Ascending aorta (tissue), 2 donors: ENCODE results near the gene ANTKMT. TPM values are rescaled to one million over a fixed set of nuclear protein-coding genes. Genes with fewer than 3 reads are reported as not detected.

Experiments
- DNase-seq, 2 donors: peaks; one replicate each; pipeline ENCODE4 v3.0.0-alpha.2; 2019; ENCODE audit warnings: low spot score in 2 of 2
- H3K27ac ChIP-seq, 2 donors: fragments of 200-600 bp; sonication (generic); one replicate each; pipeline ENCODE4 v1.5.1; 2016 to 2017; ENCODE audit warnings: mild to moderate bottlenecking in 1 of 2
- H3K27me3 ChIP-seq: fragments of 200-600 bp; sonication (generic); one replicate; pipeline ENCODE4 v1.5.1; 2017
- H3K36me3 ChIP-seq, 2 donors: fragments of 200-600 bp; sonication (generic); one replicate each; pipeline ENCODE4 v1.5.1; 2016
- H3K4me1 ChIP-seq, 2 donors: fragments of 200-600 bp; sonication (generic); one replicate each; pipeline ENCODE4 v1.5.1; 2016 to 2017; ENCODE audit warnings: mild to moderate bottlenecking in 1 of 2
- H3K4me3 ChIP-seq, 2 donors: fragments of 200-600 bp; sonication (generic); one replicate each; pipeline ENCODE4 v1.5.1; 2016 to 2017; ENCODE audit warnings: mild to moderate bottlenecking in 1 of 2
- H3K9me3 ChIP-seq, 2 donors: fragments of 200-600 bp; sonication (generic); one replicate each; pipeline ENCODE4 v1.5.1; 2016
- intact Hi-C: fragments of 100-400 bp; cut with DNase I; formaldehyde crosslinking; loops from one replicate; pipeline ENCODE4 v1.15.1; 2023
- total RNA-seq: library from RNA; depleted of rRNA; stranded (reverse); fragments of >200 nt; gene quantifications from one replicate; pipeline ENCODE4 v1.1.0, GENCODE V29; 2016
- TF ChIP-seq, protein P1 (sequence below), 3 experiments: fragments of 200-600 bp in 2 of 3; fragments of 450-650 bp in 1 of 3; sonication (generic) in 2 of 3; IDR thresholded peaks; one replicate each; pipeline ENCODE4 v1.5.1; 2016 to 2019; ENCODE audit warnings: antibody characterized with exemption in 3 of 3, mild to moderate bottlenecking in 1 of 3, moderate library complexity in 1 of 3

The ANTKMT gene
- total RNA-seq = 105 TPM

DNA sequence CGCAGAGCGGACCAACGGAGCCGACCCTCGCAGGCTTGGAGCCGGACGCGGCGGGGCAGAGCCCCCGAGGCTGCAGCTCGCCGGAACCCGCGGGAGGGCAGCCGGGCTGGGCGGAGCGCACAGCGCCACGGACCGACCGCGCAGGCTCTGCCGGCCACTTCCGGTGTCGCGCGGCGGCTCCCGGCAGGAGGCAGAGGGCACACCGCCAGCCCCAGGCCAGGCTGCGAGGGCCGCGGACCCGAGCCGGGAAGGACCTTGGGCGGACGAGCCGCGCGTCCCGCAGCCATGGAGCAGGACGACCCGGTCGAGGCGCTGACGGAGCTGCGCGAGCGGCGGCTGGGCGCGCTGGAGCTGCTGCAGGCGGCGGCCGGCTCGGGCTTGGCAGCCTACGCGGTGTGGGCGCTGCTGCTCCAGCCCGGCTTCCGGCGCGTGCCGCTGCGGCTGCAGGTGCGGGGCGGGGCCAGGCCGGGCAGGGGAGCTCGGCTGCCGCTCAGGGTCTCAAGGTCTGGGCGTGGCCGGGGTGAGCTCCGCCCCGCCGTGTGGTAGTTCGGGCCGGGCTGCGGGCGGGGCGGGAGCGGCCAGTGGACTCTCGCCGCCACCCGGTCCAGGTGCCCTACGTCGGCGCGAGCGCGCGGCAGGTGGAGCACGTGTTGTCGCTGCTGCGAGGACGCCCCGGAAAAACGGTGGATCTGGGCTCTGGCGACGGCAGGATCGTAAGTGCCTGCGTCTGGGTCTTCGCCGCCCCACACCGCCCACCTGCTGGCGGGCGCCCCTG, at the start of gene ANTKMT:
TSS of gene ANTKMT (plus strand) at position 157 of the 775 bp plus-strand sequence. CDS start at position 286, 129 bp downstream.
- H3K4me3 ChIP-seq = peak within 1 kb of the TSS; percentile 74 to 96
- peak within 1 kb of the TSS; percentile 74 to 80 for H3K27ac ChIP-seq
- DNase-seq = peak in 1 of 2 donors; percentile 82
- H3K36me3 ChIP-seq = no peaks in the 10 kb centered on the region
- H3K4me1 ChIP-seq = peaks cover 8 to 14% of the 10 kb centered on the region in 2 donors
- intact Hi-C loops = no loop called here
- no peaks in the 10 kb centered on the region for H3K9me3 ChIP-seq
- no peaks in the 10 kb centered on the region for H3K27me3 ChIP-seq
- TF ChIP-seq, protein P1, sequence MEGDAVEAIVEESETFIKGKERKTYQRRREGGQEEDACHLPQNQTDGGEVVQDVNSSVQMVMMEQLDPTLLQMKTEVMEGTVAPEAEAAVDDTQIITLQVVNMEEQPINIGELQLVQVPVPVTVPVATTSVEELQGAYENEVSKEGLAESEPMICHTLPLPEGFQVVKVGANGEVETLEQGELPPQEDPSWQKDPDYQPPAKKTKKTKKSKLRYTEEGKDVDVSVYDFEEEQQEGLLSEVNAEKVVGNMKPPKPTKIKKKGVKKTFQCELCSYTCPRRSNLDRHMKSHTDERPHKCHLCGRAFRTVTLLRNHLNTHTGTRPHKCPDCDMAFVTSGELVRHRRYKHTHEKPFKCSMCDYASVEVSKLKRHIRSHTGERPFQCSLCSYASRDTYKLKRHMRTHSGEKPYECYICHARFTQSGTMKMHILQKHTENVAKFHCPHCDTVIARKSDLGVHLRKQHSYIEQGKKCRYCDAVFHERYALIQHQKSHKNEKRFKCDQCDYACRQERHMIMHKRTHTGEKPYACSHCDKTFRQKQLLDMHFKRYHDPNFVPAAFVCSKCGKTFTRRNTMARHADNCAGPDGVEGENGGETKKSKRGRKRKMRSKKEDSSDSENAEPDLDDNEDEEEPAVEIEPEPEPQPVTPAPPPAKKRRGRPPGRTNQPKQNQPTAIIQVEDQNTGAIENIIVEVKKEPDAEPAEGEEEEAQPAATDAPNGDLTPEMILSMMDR (IDR thresholded peaks at IDR 0.05) = no peak

GRCh38 chr16:671353-672131, 49.4 kb upstream of the ANTKMT start:
- intact Hi-C loops = no loop called here
- peaks cover 0 to 20% of the 10 kb centered on the region in 2 donors for H3K4me1 ChIP-seq

DNA sequence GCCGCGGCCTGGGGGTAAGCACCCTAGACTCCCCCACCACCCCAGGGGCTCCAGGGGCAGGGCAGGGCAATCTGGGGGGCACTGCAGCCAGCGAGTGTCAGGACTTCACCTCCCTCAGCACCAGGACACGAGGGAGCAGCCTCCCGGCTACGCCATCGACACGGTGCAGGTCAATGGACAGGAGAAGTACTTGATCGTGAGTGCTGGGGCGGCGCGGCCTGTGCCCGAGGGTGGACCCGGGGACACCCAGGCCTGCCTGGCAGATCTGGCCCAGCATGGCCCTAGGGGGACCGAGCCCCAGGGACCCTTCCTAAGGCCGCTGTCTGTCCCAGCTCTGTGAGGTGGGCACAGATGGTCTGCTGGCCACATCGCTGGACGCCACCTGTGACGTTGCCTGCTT, 48.6 kb upstream of the ANTKMT start:
- DNase-seq = no peak
- Histone ChIP-seq H3K4me3 (no peak overlapping the region), H3K4me1 (peaks cover 0 to 17% of the 10 kb centered on the region in 2 donors), H3K27ac (no peak overlapping the region), H3K9me3 (no peaks in the 10 kb centered on the region), H3K27me3 (no peaks in the 10 kb centered on the region), H3K36me3 (peaks cover 45% of the 10 kb centered on the region in 2 donors)
- intact Hi-C loops = no loop called here
- TF ChIP-seq, protein P1 (IDR thresholded peaks at IDR 0.05) = no peak

More at GRCh38 chr16:671353-672131, 49.4 kb upstream of the ANTKMT start:
- no peaks in the 10 kb centered on the region for H3K27me3 ChIP-seq
- H3K36me3 ChIP-seq = peaks cover 45% of the 10 kb centered on the region in 2 donors
- no peak for DNase-seq
- TF ChIP-seq, protein P1 (IDR thresholded peaks at IDR 0.05) = no peak
- no peaks in the 10 kb centered on the region for H3K9me3 ChIP-seq
- no peak overlapping the region for H3K27ac ChIP-seq
- no peak overlapping the region for H3K4me3 ChIP-seq

DNA sequence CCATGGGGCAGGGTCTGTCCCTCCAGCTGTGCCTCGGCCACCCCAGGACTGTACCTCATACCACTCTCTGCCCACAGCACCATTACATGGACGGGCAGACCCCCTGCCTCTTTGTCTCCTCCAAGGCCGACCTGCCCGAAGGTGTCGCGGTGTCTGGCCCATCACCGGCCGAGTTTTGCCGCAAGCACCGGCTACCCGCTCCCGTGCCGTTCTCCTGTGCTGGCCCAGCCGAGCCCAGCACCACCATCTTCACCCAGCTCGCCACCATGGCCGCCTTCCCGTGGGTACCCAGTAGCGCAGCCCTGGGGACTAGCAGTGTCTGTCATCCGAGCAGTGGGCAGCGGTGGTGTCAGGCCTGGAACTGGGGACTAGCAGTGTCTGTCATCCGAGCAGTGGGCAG, 48.1 kb upstream of the ANTKMT start:
- intact Hi-C loops = no loop called here
- H3K36me3 ChIP-seq = peaks cover 45% of the 10 kb centered on the region in 2 donors
- TF ChIP-seq, protein P1 (IDR thresholded peaks at IDR 0.05) = no peak

GRCh38 chr16:673399-673991, 47.5 kb upstream of the ANTKMT start:
- TF ChIP-seq, protein P1 (IDR thresholded peaks at IDR 0.05) = no peak
- Histone ChIP-seq H3K27ac (no peak overlapping the region), H3K4me1 (peaks cover 0 to 15% of the 10 kb centered on the region in 2 donors), H3K9me3 (no peaks in the 10 kb centered on the region), H3K36me3 (peaks cover 45% of the 10 kb centered on the region in 2 donors), H3K27me3 (no peaks in the 10 kb centered on the region), H3K4me3 (no peak overlapping the region)
- no peak for DNase-seq
- intact Hi-C loops = no loop called here

More for the DNA sequence above, 48.1 kb upstream of the ANTKMT start:
- no peak overlapping the region for H3K4me3 ChIP-seq
- H3K9me3 ChIP-seq = no peaks in the 10 kb centered on the region
- H3K27ac ChIP-seq = no peak overlapping the region
- no peaks in the 10 kb centered on the region for H3K27me3 ChIP-seq
- peaks cover 0 to 15% of the 10 kb centered on the region in 2 donors for H3K4me1 ChIP-seq
- DNase-seq = no peak
